H1 (cell line): ENCODE results near the gene ODC1. TPM values are rescaled to one million over a fixed set of nuclear protein-coding genes. Genes with fewer than 3 reads are reported as not detected.

ENCODE experiments used
- CTCF ChIA-PET: fragments of 300-600 bp; sonication (Branson Sonifier 250); formaldehyde crosslinking; loops from one replicate; lab custom pipeline; 2021; ENCODE audit not compliant: partially characterized antibody; lab: Charles Lee
- POLR2A ChIA-PET: fragments of 300-600 bp; sonication (Branson Sonifier 250); formaldehyde crosslinking; loops from one replicate; lab custom pipeline; 2021; ENCODE audit warnings: inconsistent platforms; ENCODE audit not compliant: partially characterized antibody; lab: Charles Lee
- DNase-seq, 2 experiments: peaks; one replicate each; pipeline versions ENCODE4 v3.0.0 to v3.0.0-alpha.2; 2010 to 2022; ENCODE audit warnings: low spot score in 2 of 2, low read depth in 1 of 2, mixed read lengths in 1 of 2
- FAIRE-seq: peaks from 2 replicates; lab custom pipeline; 2011; peaks lifted over from hg19 to GRCh38; lab: Jason Lieb, UNC
- H2AFZ ChIP-seq: 2 replicates; pipeline ENCODE4 v1.8.1; 2012; ENCODE audit warnings: low read length, inconsistent platforms
- H2AK5ac ChIP-seq: 2 replicates; pipeline ENCODE4 v1.6.1; 2013; ENCODE audit warnings: low read depth, low read length
- H2BK120ac ChIP-seq: replicated peaks from 2 replicates; pipeline ENCODE3; 2013; ENCODE audit warnings: low read depth, low read length, inconsistent platforms
- H2BK12ac ChIP-seq: 2 replicates; pipeline ENCODE4 v1.6.1; 2013; ENCODE audit warnings: low read depth, low read length
- H2BK15ac ChIP-seq: 2 replicates; pipeline ENCODE4 v1.6.1; 2013; ENCODE audit warnings: low read length
- H2BK20ac ChIP-seq: 2 replicates; pipeline ENCODE4 v1.6.1; 2013; ENCODE audit warnings: low read length
- H2BK5ac ChIP-seq: 2 replicates; pipeline ENCODE4 v1.6.1; 2013; ENCODE audit warnings: low read depth, low read length
- H3K14ac ChIP-seq: 2 replicates; pipeline ENCODE4 v1.6.1; 2013; ENCODE audit warnings: inconsistent platforms; ENCODE audit not compliant: insufficient read length
- H3K18ac ChIP-seq: 2 replicates; pipeline ENCODE4 v1.6.1; 2013; ENCODE audit warnings: low read length; ENCODE audit errors: extremely low read depth
- H3K23ac ChIP-seq: 2 replicates; pipeline ENCODE4 v1.6.1; 2013; ENCODE audit warnings: inconsistent platforms; ENCODE audit not compliant: insufficient read length
- H3K23me2 ChIP-seq: 2 replicates; pipeline ENCODE4 v1.6.1; 2013; ENCODE audit warnings: low read depth, low read length
- H3K27ac ChIP-seq: 2 replicates; pipeline ENCODE4 v1.6.1; 2011; ENCODE audit warnings: low read depth, low read length, inconsistent platforms
- H3K27me3 ChIP-seq, 4 experiments: replicated peaks in 1 of 4; 1 replicate in 1 of 4; 2 replicates in 3 of 4; pipeline versions ENCODE4 v1.6.1 to v1.8.1; 2011 to 2013; ENCODE audit warnings: low read length in 3 of 4, mild to moderate bottlenecking in 3 of 4, inconsistent platforms in 2 of 4, mixed read lengths in 2 of 4, moderate library complexity in 1 of 4; ENCODE audit not compliant: control insufficient read depth in 3 of 4, insufficient read depth in 3 of 4; ENCODE audit errors: extremely low read depth in 1 of 4
- H3K36me3 ChIP-seq, 4 experiments: 2 replicates each; pipeline versions ENCODE4 v1.6.1 to v1.8.1; 2011 to 2013; ENCODE audit warnings: mild to moderate bottlenecking in 4 of 4, low read length in 3 of 4, moderate library complexity in 2 of 4, control low read depth in 1 of 4, inconsistent platforms in 1 of 4; ENCODE audit not compliant: insufficient read depth in 4 of 4, control insufficient read depth in 2 of 4
- H3K4ac ChIP-seq: replicated peaks from 2 replicates; pipeline ENCODE3; 2013; ENCODE audit warnings: low read length, low read depth, mixed read lengths, inconsistent platforms; ENCODE audit not compliant: insufficient read length
- H3K4me1 ChIP-seq, 4 experiments: replicated peaks in 1 of 4; 1 replicate in 1 of 4; 2 replicates in 3 of 4; pipeline versions ENCODE4 v1.6.1 to v1.8.1; 2011 to 2013; ENCODE audit warnings: low read length in 3 of 4, inconsistent platforms in 2 of 4, mixed read lengths in 1 of 4; ENCODE audit not compliant: insufficient read depth in 4 of 4, control insufficient read depth in 3 of 4
- H3K4me2 ChIP-seq, 2 experiments: 2 replicates each; pipeline versions ENCODE4 v1.6.1 to v1.8.1; 2011 to 2013; ENCODE audit warnings: low read depth in 2 of 2, low read length in 2 of 2, control low read depth in 1 of 2, inconsistent platforms in 1 of 2, mild to moderate bottlenecking in 1 of 2; ENCODE audit not compliant: insufficient read depth in 1 of 2
- H3K4me3 ChIP-seq, 4 experiments: fragments of 200-600, 300-600 bp in 1 of 4; sonication (generic), shearing (Covaris generic), sonication (Bioruptor Twin) in 1 of 4; 2 replicates each; pipeline versions ENCODE4 v1.5.1 to v1.8.1; 2011 to 2016; ENCODE audit warnings: low read length in 4 of 4, low read depth in 3 of 4, control low read depth in 2 of 4, inconsistent platforms in 2 of 4, mild to moderate bottlenecking in 2 of 4, mixed read lengths in 1 of 4, moderate library complexity in 1 of 4; ENCODE audit not compliant: insufficient read depth in 2 of 4; ENCODE audit errors: extremely low read depth in 1 of 4
- H3K56ac ChIP-seq: replicated peaks from 2 replicates; pipeline ENCODE3; 2013; ENCODE audit warnings: low read depth, mild to moderate bottlenecking, mixed read lengths, low read length, inconsistent platforms; ENCODE audit not compliant: insufficient read length
- H3K79me1 ChIP-seq: 2 replicates; pipeline ENCODE4 v1.6.1; 2013; ENCODE audit warnings: low read depth, low read length, control low read depth
- H3K79me2 ChIP-seq, 2 experiments: 2 replicates each; pipeline versions ENCODE4 v1.6.1 to v1.8.1; 2012 to 2013; ENCODE audit warnings: low read length in 2 of 2, mild to moderate bottlenecking in 2 of 2, inconsistent platforms in 1 of 2; ENCODE audit not compliant: insufficient read depth in 2 of 2, control insufficient read depth in 1 of 2
- H3K9ac ChIP-seq, 4 experiments: replicated peaks in 1 of 4; 1 replicate in 1 of 4; 2 replicates in 3 of 4; pipeline versions ENCODE4 v1.6.1 to v1.8.1; 2011 to 2013; ENCODE audit warnings: low read depth in 3 of 4, low read length in 3 of 4, control low read depth in 2 of 4, mild to moderate bottlenecking in 2 of 4, moderate library complexity in 2 of 4, inconsistent platforms in 1 of 4; ENCODE audit errors: extremely low read depth in 1 of 4
- H3K9me3 ChIP-seq, 2 experiments: 2 replicates each; pipeline versions ENCODE4 v1.6.1 to v1.8.1; 2012 to 2013; ENCODE audit warnings: mild to moderate bottlenecking in 2 of 2, moderate library complexity in 2 of 2, control low read depth in 1 of 2, inconsistent platforms in 1 of 2, low read depth in 1 of 2, low read length in 1 of 2, mixed read lengths in 1 of 2; ENCODE audit not compliant: insufficient read depth in 2 of 2
- H4K20me1 ChIP-seq, 2 experiments: replicated peaks in 1 of 2; 2 replicates each; pipeline versions ENCODE3 to v1.8.1; 2011 to 2013; ENCODE audit warnings: inconsistent platforms in 2 of 2, low read length in 2 of 2, mild to moderate bottlenecking in 1 of 2; ENCODE audit not compliant: insufficient read depth in 2 of 2, control insufficient read depth in 1 of 2
- H4K5ac ChIP-seq: 2 replicates; pipeline ENCODE4 v1.6.1; 2013; ENCODE audit warnings: low read length, low read depth, mixed read lengths, inconsistent platforms; ENCODE audit not compliant: insufficient read length
- H4K8ac ChIP-seq: 2 replicates; pipeline ENCODE4 v1.8.0; 2013; ENCODE audit warnings: mild to moderate bottlenecking, moderate library complexity, low read length, inconsistent platforms; ENCODE audit not compliant: insufficient read depth; ENCODE audit errors: extremely low read depth
- H4K91ac ChIP-seq: replicated peaks from 2 replicates; pipeline ENCODE3; 2013; ENCODE audit warnings: low read length, mixed read lengths, inconsistent platforms; ENCODE audit not compliant: insufficient read length
- ASH2L ChIP-seq: fragments of 200-600, 300-600 bp; sonication (generic); IDR thresholded peaks from one replicate; pipeline ENCODE4 v1.7.1; 2017; ENCODE audit warnings: low read length
- BACH1 ChIP-seq: IDR thresholded peaks from 2 replicates; pipeline ENCODE4 v1.6.1; 2012; ENCODE audit warnings: low read length, improper control_type of control experiment
- EGR1 ChIP-seq: IDR thresholded peaks from 2 replicates; pipeline ENCODE4 v1.6.1; 2011; ENCODE audit warnings: low read depth, low read length, borderline replicate concordance
- KDM5A ChIP-seq: fragments of 200-600 bp; IDR thresholded peaks from 2 replicates; pipeline ENCODE4 v1.7.1; 2012; ENCODE audit warnings: mild to moderate bottlenecking, low read length, inconsistent platforms, mixed read lengths
- MAFK ChIP-seq: IDR thresholded peaks from 2 replicates; pipeline ENCODE4 v1.6.1; 2012; ENCODE audit warnings: low read depth, mild to moderate bottlenecking, improper control_type of control experiment, low read length
- MAX ChIP-seq: IDR thresholded peaks from 2 replicates; pipeline ENCODE4 v1.6.1; 2012; ENCODE audit warnings: inconsistent platforms
- SAP30 ChIP-seq: fragments of 300-600 bp; sonication (generic); IDR thresholded peaks from 2 replicates; pipeline ENCODE4 v1.7.1; 2012; ENCODE audit warnings: low read length, moderate library complexity, mild to moderate bottlenecking, inconsistent platforms; ENCODE audit not compliant: insufficient read depth, insufficient replicate concordance
- SP2 ChIP-seq: IDR thresholded peaks from 2 replicates; pipeline ENCODE4 v1.6.1; 2012; ENCODE audit warnings: mild to moderate bottlenecking, low read length, inconsistent platforms
- TEAD4 ChIP-seq: IDR thresholded peaks from 2 replicates; pipeline ENCODE4 v1.6.1; 2012; ENCODE audit warnings: low read depth, low read length, inconsistent platforms, mixed read lengths
- ZNF274 ChIP-seq: IDR thresholded peaks from 2 replicates; pipeline ENCODE4 v1.7.0; 2012; ENCODE audit warnings: low read length, borderline replicate concordance; ENCODE audit errors: extremely low read depth
- WGBS, 2 experiments: shearing (Covaris generic) in 1 of 2; methylation state at CpG; one replicate each; pipeline versions ENCODE4 v1.1.6 to v1.1.7; 2013 to 2015; ENCODE audit warnings: low lambda C conversion rate in 2 of 2, mixed read lengths in 2 of 2, inconsistent platforms in 1 of 2, low coverage in 1 of 2, missing lambda C conversion rate in 1 of 2; ENCODE audit not compliant: insufficient replicate concordance in 2 of 2, insufficient coverage in 1 of 2, insufficient read length in 1 of 2; ENCODE audit errors: extremely low coverage in 1 of 2, missing lambda C conversion rate in 1 of 2; 5-methylcytosine and 5-hydroxymethylcytosine counted together
- polyA plus RNA-seq, 7 experiments: library from polyadenylated mRNA; depleted of rRNA in 3 of 7; stranded (reverse) in 5 of 7; unstranded in 2 of 7; fragments of >200 nt in 5 of 7; fragments of 200-250 nt in 2 of 7; gene quantifications; 1 replicate in 5 of 7; 2 replicates in 1 of 7; 4 replicates in 1 of 7; pipeline versions ENCODE4 v1.2.1 to v1.2.3, GENCODE V29; 2011 to 2013; ENCODE audit warnings: missing spikeins in 2 of 7, mixed read lengths in 2 of 7
- total RNA-seq: library from RNA; stranded (reverse); fragmentation: NEBNext Ultra II Directional; extraction: Animal tissue kit (Norgen Biotek cat#: 25700); gene quantifications from 2 replicates; pipeline ENCODE4 v1.2.1, GENCODE V29; 2021

Gene ODC1
- total and polyA plus RNA-seq, 2 of the 8 experiments (the other 6 are each of a cell fraction or from before 2014, with no cell fraction given): 57.2 to 76.7 TPM

GRCh38 chr2:10497797-10498251, 49.7 kb upstream of the ODC1 start:
- peak in 1 of 2 experiments; percentile 43 for DNase-seq
- Histone ChIP-seq H2BK12ac (no peak overlapping the region), H3K4ac (no peak overlapping the region), H3K4me2 (no peak overlapping the region), H2BK120ac (no peak overlapping the region), H3K14ac (no peak overlapping the region), H2AFZ (no peak overlapping the region), H4K8ac (peak overlapping the region; percentile 57; the same call in 1 of the 2 replicates), H2AK5ac (no peak overlapping the region), H3K4me1 (no peaks in the 10 kb centered on the region; a peak in 1 of 7 replicates), H3K79me1 (no peaks in the 10 kb centered on the region; the same call in 1 of the 2 replicates), H4K5ac (no peak overlapping the region), H3K18ac (no peak overlapping the region), H3K23ac (no peak overlapping the region), H3K36me3 (no peaks in the 10 kb centered on the region), H2BK20ac (no peak overlapping the region), H4K91ac (no peak overlapping the region), H3K9me3 (no peaks in the 10 kb centered on the region), H3K79me2 (no peaks in the 10 kb centered on the region), H3K4me3 (no peak overlapping the region), H3K9ac (no peak overlapping the region), H3K23me2 (no peaks in the 10 kb centered on the region; the same call in 1 of the 2 replicates), H2BK15ac (no peak overlapping the region), H2BK5ac (no peak overlapping the region; the same call in 1 of the 2 replicates), H4K20me1 (no peaks in the 10 kb centered on the region), H3K27me3 (no peaks in the 10 kb centered on the region), H3K56ac (no peak overlapping the region), H3K27ac (no peak overlapping the region)
- WGBS, 2 experiments: 92% methylated on average over 24 of the region's 24 CpGs; no CpG with 5 or more reads in 1 of the 2 experiments
- no peak for FAIRE-seq
- TF ChIP-seq EGR1 (no peak), MAFK (no peak), SAP30 (no peak), SP2 (no peak), ZNF274 (no peak), MAX (no peak), ASH2L (no peak), TEAD4 (no peak), KDM5A (no peak), BACH1 (no peak)
- POLR2A ChIA-PET: interaction anchor here (0.6 kb wide), 1 partner anchor 237 kb away, joined by 5 read pairs; no protein-coding TSS in a partner anchor
- CTCF ChIA-PET: interaction anchor here (0.8 to 1.1 kb wide), 3 partner anchors 13 to 163 kb away, joined by 3 read pairs; no protein-coding TSS in a partner anchor
